HL-60 (cell line): ENCODE measurements around the gene COMMD4.

ENCODE experiments used
- GABPA ChIP-seq: IDR thresholded peaks from 2 replicates; pipeline ENCODE4 v1.6.1; 2012; ENCODE audit warnings: low read depth
- POLR2AphosphoS5 ChIP-seq: IDR thresholded peaks from 2 replicates; pipeline ENCODE4 v1.6.1; 2012; ENCODE audit warnings: low read depth
- TF ChIP-seq, protein P1 (sequence below): IDR thresholded peaks from one replicate; pipeline ENCODE4 v1.5.1; 2011; ENCODE audit warnings: low read length, control low read depth, inconsistent platforms; ENCODE audit not compliant: insufficient read depth

DNA sequence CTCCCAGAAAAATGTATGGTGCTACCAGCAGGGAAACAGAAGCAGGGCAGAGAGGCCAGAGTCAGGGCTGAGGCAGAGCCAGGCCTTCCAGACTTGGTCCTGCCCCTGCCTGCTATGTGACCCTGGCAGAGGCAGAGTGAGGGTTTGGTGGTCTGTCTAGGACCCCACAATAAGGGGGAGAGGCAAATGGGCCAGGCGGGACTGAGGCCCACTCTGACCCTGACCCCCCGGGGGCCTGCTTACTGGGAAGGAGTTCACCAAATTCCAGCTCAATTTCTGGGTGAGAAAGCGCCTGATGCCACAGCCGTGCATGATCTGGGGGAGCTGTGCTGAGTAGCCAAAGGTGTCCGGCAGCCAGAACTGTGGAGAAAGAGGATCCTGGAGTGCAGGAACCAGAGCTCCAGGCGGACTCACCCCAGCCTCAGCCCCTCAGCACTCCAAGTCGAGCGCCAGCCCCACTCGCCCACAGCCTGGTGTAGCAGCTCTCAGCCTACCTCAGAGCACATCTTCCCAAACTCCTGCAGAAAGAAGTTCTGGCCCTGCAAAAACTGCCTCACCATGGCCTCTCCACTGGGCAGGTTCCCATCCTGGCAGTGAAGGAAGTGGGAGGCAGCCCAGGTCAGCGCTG, 25.6 kb downstream of the COMMD4 start:
- TF ChIP-seq POLR2AphosphoS5, result no peak
- TF ChIP-seq, protein P1, sequence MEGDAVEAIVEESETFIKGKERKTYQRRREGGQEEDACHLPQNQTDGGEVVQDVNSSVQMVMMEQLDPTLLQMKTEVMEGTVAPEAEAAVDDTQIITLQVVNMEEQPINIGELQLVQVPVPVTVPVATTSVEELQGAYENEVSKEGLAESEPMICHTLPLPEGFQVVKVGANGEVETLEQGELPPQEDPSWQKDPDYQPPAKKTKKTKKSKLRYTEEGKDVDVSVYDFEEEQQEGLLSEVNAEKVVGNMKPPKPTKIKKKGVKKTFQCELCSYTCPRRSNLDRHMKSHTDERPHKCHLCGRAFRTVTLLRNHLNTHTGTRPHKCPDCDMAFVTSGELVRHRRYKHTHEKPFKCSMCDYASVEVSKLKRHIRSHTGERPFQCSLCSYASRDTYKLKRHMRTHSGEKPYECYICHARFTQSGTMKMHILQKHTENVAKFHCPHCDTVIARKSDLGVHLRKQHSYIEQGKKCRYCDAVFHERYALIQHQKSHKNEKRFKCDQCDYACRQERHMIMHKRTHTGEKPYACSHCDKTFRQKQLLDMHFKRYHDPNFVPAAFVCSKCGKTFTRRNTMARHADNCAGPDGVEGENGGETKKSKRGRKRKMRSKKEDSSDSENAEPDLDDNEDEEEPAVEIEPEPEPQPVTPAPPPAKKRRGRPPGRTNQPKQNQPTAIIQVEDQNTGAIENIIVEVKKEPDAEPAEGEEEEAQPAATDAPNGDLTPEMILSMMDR, result no peak
- TF ChIP-seq GABPA, result no peak
